Measurements from ENCODE around the gene CHID1.

Gene CHID1

GRCh38 chr11:898143-898511 lies 12.5 kb downstream of the CHID1 start:
- Mint-ChIP-seq H3K27me3 (ENCODE audit: low read depth, poor library complexity) (no peaks in the 10 kb centered on the region), H3K9me3 (no peaks in the 10 kb centered on the region), H3K27ac (no peak overlapping the region), H3K36me3 (ENCODE audit: low read depth) (peaks cover 6% of the 10 kb centered on the region), H3K4me3 (no peak overlapping the region), H3K4me1 (peaks cover 15% of the 10 kb centered on the region)
- peak; percentile 5 for TF ChIP-seq CTCF (IDR thresholded peaks at IDR 0.05)
- DNase-seq: peak; percentile 30

DNA sequence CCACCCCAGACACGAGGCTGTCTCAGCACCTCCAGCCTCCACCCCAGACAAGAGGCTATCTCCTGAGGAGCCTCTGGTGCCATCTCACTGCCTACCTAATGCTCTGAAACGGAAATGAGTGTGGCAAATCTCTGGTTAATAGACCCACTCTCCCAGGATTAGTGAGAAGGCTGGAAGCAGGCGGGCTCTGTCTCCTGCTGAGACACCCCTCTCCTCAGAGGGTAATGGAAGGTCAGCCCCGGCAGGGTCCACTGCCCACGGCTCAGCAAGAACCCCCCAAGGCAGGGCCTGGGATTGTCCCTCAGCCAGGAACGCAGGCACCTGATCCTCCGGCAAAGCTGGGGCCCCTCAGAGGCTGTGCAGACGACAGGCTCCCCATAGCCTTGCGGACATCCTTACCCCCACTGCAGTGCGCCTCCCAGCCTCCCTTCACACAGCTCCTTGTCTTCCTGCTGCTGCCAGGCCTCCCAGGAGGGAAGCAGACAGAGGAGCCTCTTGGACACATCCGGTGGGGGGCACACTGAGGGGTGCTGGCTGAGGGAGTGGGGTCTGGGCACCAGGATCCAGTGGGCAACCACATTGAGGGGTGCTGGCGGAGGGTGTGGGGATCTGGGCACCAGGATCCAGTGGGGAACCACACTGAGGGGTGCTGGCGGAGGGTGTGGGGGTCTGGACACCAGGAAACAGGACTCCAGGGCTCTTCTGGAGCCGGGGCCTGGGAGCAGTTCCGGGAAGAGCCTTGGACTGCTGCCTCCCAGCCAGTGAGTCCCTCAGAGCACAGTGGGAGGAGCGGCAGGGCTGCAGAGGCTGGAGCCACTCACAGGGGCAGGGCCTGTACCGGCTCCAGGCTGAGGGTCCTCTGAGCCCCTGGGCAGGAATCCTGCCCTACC lies 13.1 kb downstream of the CHID1 start:
- no peak for DNase-seq
- H3K27me3 Mint-ChIP-seq (ENCODE audit: low read depth, poor library complexity): no peaks in the 10 kb centered on the region
- H3K9me3 Mint-ChIP-seq: no peaks in the 10 kb centered on the region
- H3K36me3 Mint-ChIP-seq (ENCODE audit: low read depth): peaks cover 6% of the 10 kb centered on the region
- no peak overlapping the region for H3K4me3 Mint-ChIP-seq
- H3K4me1 Mint-ChIP-seq: peaks cover 15% of the 10 kb centered on the region
- H3K27ac Mint-ChIP-seq: no peak overlapping the region
- TF ChIP-seq CTCF (IDR thresholded peaks at IDR 0.05): no peak

GRCh38 chr11:895331-896110 lies 15.1 kb downstream of the CHID1 start:
- Mint-ChIP-seq H3K4me3 (no peak overlapping the region), H3K36me3 (ENCODE audit: low read depth) (no peaks in the 10 kb centered on the region), H3K27ac (no peak overlapping the region), H3K9me3 (no peaks in the 10 kb centered on the region), H3K4me1 (peaks cover 26% of the 10 kb centered on the region), H3K27me3 (ENCODE audit: low read depth, poor library complexity) (no peaks in the 10 kb centered on the region)
- no peak for TF ChIP-seq CTCF (IDR thresholded peaks at IDR 0.05)
- no peak for DNase-seq

DNA sequence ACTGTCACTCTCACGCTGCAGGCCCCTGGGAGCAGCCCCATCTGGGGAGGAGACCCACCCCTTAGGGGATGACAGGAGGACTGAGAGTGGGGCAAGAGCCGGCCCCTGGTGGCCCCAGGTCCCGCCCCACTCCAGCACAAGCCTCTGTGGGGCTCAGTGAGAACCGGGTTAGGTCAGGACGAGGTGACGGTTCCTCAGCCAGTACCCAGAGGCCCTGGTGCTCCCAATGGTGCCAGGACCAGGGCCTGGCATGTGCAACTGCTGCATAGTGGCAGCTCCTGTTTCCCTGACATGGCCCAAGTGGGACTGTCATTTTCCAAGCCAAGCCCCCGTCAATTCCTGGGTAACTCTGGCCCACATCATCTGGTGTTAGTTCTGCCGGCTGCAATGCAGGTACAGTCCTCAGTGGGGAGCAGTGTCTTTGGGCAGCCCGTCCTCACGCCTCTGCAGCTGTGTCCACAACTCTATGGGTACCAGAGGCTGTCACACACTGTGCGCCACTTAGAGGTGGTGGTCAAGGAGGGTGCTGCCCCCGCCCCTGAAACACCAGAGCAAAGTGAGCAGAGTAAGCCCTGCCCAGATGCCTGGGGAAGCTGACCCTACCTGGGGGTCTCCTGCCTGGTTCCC lies 15.9 kb downstream of the CHID1 start:
- Mint-ChIP-seq H3K27me3 (ENCODE audit: low read depth, poor library complexity) (no peaks in the 10 kb centered on the region), H3K4me3 (no peak overlapping the region), H3K9me3 (no peaks in the 10 kb centered on the region), H3K27ac (no peak overlapping the region), H3K4me1 (peaks cover 28% of the 10 kb centered on the region), H3K36me3 (ENCODE audit: low read depth) (no peaks in the 10 kb centered on the region)
- TF ChIP-seq CTCF (IDR thresholded peaks at IDR 0.05): no peak
- DNase-seq: no peak

- no peak overlapping the region for H3K4me3 Mint-ChIP-seq
- DNase-seq: no peak
- H3K4me1 Mint-ChIP-seq: peaks cover 28% of the 10 kb centered on the region
- no peaks in the 10 kb centered on the region for H3K27me3 Mint-ChIP-seq (ENCODE audit: low read depth, poor library complexity)
- H3K9me3 Mint-ChIP-seq: no peaks in the 10 kb centered on the region
- H3K27ac Mint-ChIP-seq: no peak overlapping the region
- TF ChIP-seq CTCF (IDR thresholded peaks at IDR 0.05): no peak
- no peaks in the 10 kb centered on the region for H3K36me3 Mint-ChIP-seq (ENCODE audit: low read depth)
These were observed 17.5 kb downstream of the CHID1 start for GRCh38 chr11:893008-893654.
